H9 (cell line): Measurements from ENCODE around the gene CFAP90. TPM values are rescaled to one million over a fixed set of nuclear protein-coding genes. Genes with fewer than 3 reads are reported as not detected.

ENCODE experiments used
- DNase-seq: peaks from one replicate; pipeline ENCODE4 v3.0.0-alpha.2; 2017
- H2AFZ ChIP-seq: one replicate; pipeline ENCODE4 v1.6.1; 2013; ENCODE audit warnings: mild to moderate bottlenecking, low read length, control low read depth, moderate library complexity
- H2AK5ac ChIP-seq: 2 replicates; pipeline ENCODE4 v1.6.1; 2013; ENCODE audit warnings: low read length, control low read depth, mixed read lengths; ENCODE audit not compliant: insufficient read length
- H2BK120ac ChIP-seq: one replicate; pipeline ENCODE4 v1.6.1; 2013; ENCODE audit warnings: low read depth, mild to moderate bottlenecking, low read length, control low read depth, inconsistent platforms; ENCODE audit not compliant: poor library complexity, severe bottlenecking
- H2BK12ac ChIP-seq: 2 replicates; pipeline ENCODE4 v1.6.1; 2013; ENCODE audit warnings: low read length, control low read depth, mixed read lengths, low read depth; ENCODE audit not compliant: insufficient read length
- H2BK15ac ChIP-seq: 2 replicates; pipeline ENCODE4 v1.6.1; 2013; ENCODE audit warnings: low read depth, low read length, control low read depth
- H2BK20ac ChIP-seq: one replicate; pipeline ENCODE4 v1.6.1; 2013; ENCODE audit warnings: low read depth, mild to moderate bottlenecking, low read length, control low read depth, inconsistent platforms; ENCODE audit not compliant: poor library complexity, severe bottlenecking
- H2BK5ac ChIP-seq: 2 replicates; pipeline ENCODE4 v1.6.1; 2013; ENCODE audit warnings: low read length, control low read depth, mixed read lengths; ENCODE audit not compliant: insufficient read length
- H3K14ac ChIP-seq: 2 replicates; pipeline ENCODE4 v1.6.1; 2013; ENCODE audit warnings: low read length, control low read depth; ENCODE audit not compliant: insufficient read depth
- H3K18ac ChIP-seq: 2 replicates; pipeline ENCODE4 v1.6.1; 2013; ENCODE audit warnings: low read depth, mild to moderate bottlenecking, mixed read lengths, low read length, control low read depth; ENCODE audit not compliant: insufficient read length
- H3K23ac ChIP-seq: 2 replicates; pipeline ENCODE4 v1.6.1; 2013; ENCODE audit warnings: low read length, control low read depth, mixed read lengths, low read depth; ENCODE audit not compliant: insufficient read length
- H3K23me2 ChIP-seq: 2 replicates; pipeline ENCODE4 v1.6.1; 2013; ENCODE audit warnings: low read depth, mild to moderate bottlenecking, mixed read lengths, low read length, control low read depth; ENCODE audit not compliant: insufficient read length, poor library complexity, severe bottlenecking
- H3K27ac ChIP-seq: 2 replicates; pipeline ENCODE4 v1.5.1; 2013; ENCODE audit warnings: low read length, control low read depth, mixed read lengths, low read depth; ENCODE audit not compliant: insufficient read length
- H3K27me3 ChIP-seq: 2 replicates; pipeline ENCODE4 v1.6.1; 2013; ENCODE audit warnings: low read length, control low read depth, inconsistent platforms; ENCODE audit not compliant: insufficient read depth
- H3K4ac ChIP-seq: 2 replicates; pipeline ENCODE4 v1.6.1; 2013; ENCODE audit warnings: low read depth, mild to moderate bottlenecking, control low read depth, inconsistent platforms, low read length, moderate library complexity
- H3K4me1 ChIP-seq: 2 replicates; pipeline ENCODE4 v1.6.1; 2013; ENCODE audit warnings: low read length, control low read depth, inconsistent platforms; ENCODE audit not compliant: insufficient read depth
- H3K4me2 ChIP-seq: 2 replicates; pipeline ENCODE4 v1.6.1; 2013; ENCODE audit warnings: low read length, control low read depth, mixed read lengths; ENCODE audit not compliant: insufficient read length, insufficient read depth
- H3K56ac ChIP-seq: 2 replicates; pipeline ENCODE4 v1.6.1; 2013; ENCODE audit warnings: low read depth, mild to moderate bottlenecking, mixed read lengths, low read length, control low read depth; ENCODE audit not compliant: insufficient read length
- H3K79me1 ChIP-seq: 2 replicates; pipeline ENCODE4 v1.6.1; 2013; ENCODE audit warnings: low read depth, mild to moderate bottlenecking, moderate library complexity, low read length, control low read depth, inconsistent platforms; ENCODE audit not compliant: insufficient read depth, poor library complexity, severe bottlenecking
- H3K79me2 ChIP-seq: 2 replicates; pipeline ENCODE4 v1.6.1; 2013; ENCODE audit warnings: low read length, control low read depth, inconsistent platforms; ENCODE audit not compliant: insufficient read depth
- H3K9ac ChIP-seq: 2 replicates; pipeline ENCODE4 v1.6.1; 2013; ENCODE audit warnings: low read length, control low read depth, mixed read lengths; ENCODE audit not compliant: insufficient read length; ENCODE audit errors: extremely low read depth
- H3K9me3 ChIP-seq: one replicate; pipeline ENCODE4 v1.6.1; 2013; ENCODE audit warnings: low read depth, low read length, inconsistent platforms; ENCODE audit not compliant: control insufficient read depth
- H3T11ph ChIP-seq: one replicate; pipeline ENCODE4 v1.6.1; 2013; ENCODE audit warnings: mild to moderate bottlenecking, low read length, control low read depth, inconsistent platforms
- H4K20me1 ChIP-seq: one replicate; pipeline ENCODE4 v1.6.1; 2013; ENCODE audit not compliant: control insufficient read depth, insufficient read length, insufficient read depth
- H4K5ac ChIP-seq: 2 replicates; pipeline ENCODE4 v1.6.1; 2013; ENCODE audit warnings: low read depth, mild to moderate bottlenecking, mixed read lengths, low read length, control low read depth; ENCODE audit not compliant: insufficient read length
- H4K8ac ChIP-seq: replicated peaks from 2 replicates; pipeline ENCODE4 v1.6.1; 2013; ENCODE audit warnings: low read length, control low read depth, mixed read lengths, low read depth; ENCODE audit not compliant: insufficient read length
- H4K91ac ChIP-seq: 2 replicates; pipeline ENCODE4 v1.6.1; 2013; ENCODE audit warnings: low read depth, mild to moderate bottlenecking, moderate library complexity, mixed read lengths, low read length, control low read depth; ENCODE audit not compliant: insufficient read length
- H3K27ac Mint-ChIP-seq, 3 experiments: 2 replicates in 2 of 3; 3 replicates in 1 of 3; pipeline ENCODE4 v1.8.0; 2020 to 2021; ENCODE audit warnings: mixed read lengths in 3 of 3, mild to moderate bottlenecking in 1 of 3, moderate library complexity in 1 of 3
- H3K27me3 Mint-ChIP-seq: 2 replicates; pipeline ENCODE4 v1.8.0; 2021; ENCODE audit warnings: low read depth, mild to moderate bottlenecking, moderate library complexity, mixed read lengths
- H3K36me3 Mint-ChIP-seq, 3 experiments: 2 replicates in 2 of 3; 3 replicates in 1 of 3; pipeline ENCODE4 v1.8.0; 2020 to 2021; ENCODE audit warnings: low read depth in 3 of 3, mixed read lengths in 3 of 3; ENCODE audit not compliant: insufficient read depth in 1 of 3
- H3K4me1 Mint-ChIP-seq, 2 experiments: 2 replicates each; pipeline ENCODE4 v1.8.0; 2020; ENCODE audit warnings: mixed read lengths in 2 of 2
- H3K4me3 Mint-ChIP-seq, 2 experiments: 2 replicates in 1 of 2; 3 replicates in 1 of 2; pipeline ENCODE4 v1.8.0; 2020 to 2021; ENCODE audit warnings: mild to moderate bottlenecking in 2 of 2, mixed read lengths in 2 of 2, moderate library complexity in 1 of 2
- H3K9me3 Mint-ChIP-seq, 2 experiments: 2 replicates in 1 of 2; 3 replicates in 1 of 2; pipeline ENCODE4 v1.8.0; 2020; ENCODE audit warnings: mild to moderate bottlenecking in 2 of 2, mixed read lengths in 2 of 2, moderate library complexity in 1 of 2
- WGBS: extraction: QIAGEN DNeasy Blood & Tissue Kit; methylation state at CpG from one replicate; pipeline ENCODE4 v1.1.7; 2013; ENCODE audit warnings: missing lambda C conversion rate, low lambda C conversion rate, mixed read lengths; ENCODE audit not compliant: insufficient read length; ENCODE audit errors: extremely low coverage; 5-methylcytosine and 5-hydroxymethylcytosine counted together
- total RNA-seq: library from RNA; stranded (reverse); gene quantifications from 2 replicates; pipeline ENCODE4 v1.2.1, GENCODE V29; 2021
- TF ChIP-seq, protein P1 (sequence below): fragments of 200-600 bp; sonication (generic); conservative IDR thresholded peaks from 3 replicates; pipeline ENCODE4 v1.8.0; 2021; ENCODE audit warnings: antibody characterized with exemption, mild to moderate bottlenecking

CFAP90 gene
- total RNA-seq, 1 experiment from 2014 or later: 0.44 TPM

DNA sequence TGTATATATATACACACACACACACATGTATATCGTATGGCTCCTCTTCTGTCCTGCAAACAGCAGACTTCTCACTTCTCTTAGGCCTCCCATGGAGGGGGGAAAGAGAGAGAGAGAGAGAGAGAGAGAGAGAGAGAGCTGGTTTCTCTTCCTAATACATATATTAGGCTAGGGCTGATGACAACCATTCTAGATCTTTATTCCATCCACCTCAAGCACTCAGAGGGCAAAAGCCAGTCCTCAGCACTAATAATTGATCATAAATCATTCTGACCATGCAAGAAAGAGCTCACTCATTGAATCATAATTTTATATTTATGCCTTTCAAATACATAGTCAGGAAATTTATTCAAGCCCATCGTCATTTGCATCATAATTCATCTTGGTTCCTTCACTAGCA lies 47.0 kb downstream of the CFAP90 start:
- Histone ChIP-seq H2AK5ac (no peak overlapping the region), H3K23ac (no peak overlapping the region), H3K9me3 (no peaks in the 10 kb centered on the region), H3K14ac (no peak overlapping the region), H4K91ac (no peak overlapping the region), H4K20me1 (no peaks in the 10 kb centered on the region), H3K79me1 (no peaks in the 10 kb centered on the region), H3K27ac (no peak overlapping the region), H3K4ac (no peak overlapping the region), H2BK120ac (no peak overlapping the region), H3K27me3 (no peaks in the 10 kb centered on the region), H3T11ph (no peak overlapping the region), H3K4me2 (no peak overlapping the region), H2BK20ac (no peak overlapping the region), H3K18ac (no peak overlapping the region), H2BK5ac (no peak overlapping the region), H3K79me2 (no peaks in the 10 kb centered on the region), H2AFZ (no peak overlapping the region), H2BK15ac (no peak overlapping the region), H3K56ac (no peak overlapping the region), H4K5ac (no peak overlapping the region), H3K4me1 (no peaks in the 10 kb centered on the region), H4K8ac (no peak overlapping the region), H3K9ac (no peak overlapping the region), H2BK12ac (no peak overlapping the region), H3K23me2 (no peaks in the 10 kb centered on the region)
- Mint-ChIP-seq H3K27me3 (no peaks in the 10 kb centered on the region), H3K4me1 (no peaks in the 10 kb centered on the region), H3K4me3 (no peak overlapping the region), H3K27ac (no peak overlapping the region), H3K9me3 (no peaks in the 10 kb centered on the region), H3K36me3 (peaks cover 11 to 16% (median 13%) of the 10 kb centered on the region in 3 experiments; a peak in 6 of 7 replicates)
- TF ChIP-seq, protein P1, sequence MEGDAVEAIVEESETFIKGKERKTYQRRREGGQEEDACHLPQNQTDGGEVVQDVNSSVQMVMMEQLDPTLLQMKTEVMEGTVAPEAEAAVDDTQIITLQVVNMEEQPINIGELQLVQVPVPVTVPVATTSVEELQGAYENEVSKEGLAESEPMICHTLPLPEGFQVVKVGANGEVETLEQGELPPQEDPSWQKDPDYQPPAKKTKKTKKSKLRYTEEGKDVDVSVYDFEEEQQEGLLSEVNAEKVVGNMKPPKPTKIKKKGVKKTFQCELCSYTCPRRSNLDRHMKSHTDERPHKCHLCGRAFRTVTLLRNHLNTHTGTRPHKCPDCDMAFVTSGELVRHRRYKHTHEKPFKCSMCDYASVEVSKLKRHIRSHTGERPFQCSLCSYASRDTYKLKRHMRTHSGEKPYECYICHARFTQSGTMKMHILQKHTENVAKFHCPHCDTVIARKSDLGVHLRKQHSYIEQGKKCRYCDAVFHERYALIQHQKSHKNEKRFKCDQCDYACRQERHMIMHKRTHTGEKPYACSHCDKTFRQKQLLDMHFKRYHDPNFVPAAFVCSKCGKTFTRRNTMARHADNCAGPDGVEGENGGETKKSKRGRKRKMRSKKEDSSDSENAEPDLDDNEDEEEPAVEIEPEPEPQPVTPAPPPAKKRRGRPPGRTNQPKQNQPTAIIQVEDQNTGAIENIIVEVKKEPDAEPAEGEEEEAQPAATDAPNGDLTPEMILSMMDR: no peak
- DNase-seq: no peak
- WGBS: no CpG with 5 or more reads among the region's 2 CpGs
